ENCODE measurements around the gene THSD7B. TPM values are rescaled to one million over a fixed set of nuclear protein-coding genes. Genes with fewer than 3 reads are reported as not detected.

THSD7B gene
- total RNA-seq, 1 donor = 0.36 TPM

- TF ChIP-seq CTCF (IDR thresholded peaks at IDR 0.05; ENCODE audit: insufficient read depth, low read length) = no peak
- DNase-seq (ENCODE audit: low read depth) = no peak
- H3K4me3 ChIP-seq (ENCODE audit: low read depth, low read length) = no peak overlapping the region
These were observed 592.3 kb downstream of the THSD7B start for GRCh38 chr2:137357634-137358033.

GRCh38 chr2:137367361-137367760 is 602.0 kb downstream of the THSD7B start:
- no peak for TF ChIP-seq CTCF (IDR thresholded peaks at IDR 0.05; ENCODE audit: insufficient read depth, low read length)
- H3K4me3 ChIP-seq (ENCODE audit: low read depth, low read length) = no peak overlapping the region
- no peak for DNase-seq (ENCODE audit: low read depth)

GRCh38 chr2:137369106-137369505 is 603.8 kb downstream of the THSD7B start:
- H3K4me3 ChIP-seq (ENCODE audit: low read depth, low read length) = no peak overlapping the region
- DNase-seq (ENCODE audit: low read depth) = no peak
- no peak for TF ChIP-seq CTCF (IDR thresholded peaks at IDR 0.05; ENCODE audit: insufficient read depth, low read length)

- TF ChIP-seq CTCF (IDR thresholded peaks at IDR 0.05; ENCODE audit: insufficient read depth, low read length) = no peak
- DNase-seq (ENCODE audit: low read depth) = no peak
- H3K4me3 ChIP-seq (ENCODE audit: low read depth, low read length) = no peak overlapping the region
These were observed 613.8 kb downstream of the THSD7B start for GRCh38 chr2:137379186-137379585.

GRCh38 chr2:137380610-137381009 is 615.3 kb downstream of the THSD7B start:
- TF ChIP-seq CTCF (IDR thresholded peaks at IDR 0.05; ENCODE audit: insufficient read depth, low read length) = no peak
- no peak overlapping the region for H3K4me3 ChIP-seq (ENCODE audit: low read depth, low read length)
- no peak for DNase-seq (ENCODE audit: low read depth)

GRCh38 chr2:137381731-137382130 is 616.4 kb downstream of the THSD7B start:
- DNase-seq (ENCODE audit: low read depth) = no peak
- no peak overlapping the region for H3K4me3 ChIP-seq (ENCODE audit: low read depth, low read length)
- no peak for TF ChIP-seq CTCF (IDR thresholded peaks at IDR 0.05; ENCODE audit: insufficient read depth, low read length)

- H3K4me3 ChIP-seq (ENCODE audit: low read depth, low read length) = no peak overlapping the region
- no peak for DNase-seq (ENCODE audit: low read depth)
- no peak for TF ChIP-seq CTCF (IDR thresholded peaks at IDR 0.05; ENCODE audit: insufficient read depth, low read length)
These were observed 618.0 kb downstream of the THSD7B start for GRCh38 chr2:137383391-137383790.

All from fibroblast of the aortic adventitia (primary cell).